Endothelial cell of umbilical vein (primary cell): ENCODE results near the gene TM9SF2. TPM values are rescaled to one million over a fixed set of nuclear protein-coding genes. Genes with fewer than 3 reads are reported as not detected.

ENCODE experiments used
- BruUV-seq: library from RNA; stranded (reverse); fragments of 400-500 nt; replicated peaks from 2 replicates; lab custom pipeline; 2021; lab: Mats Ljungman, UMichigan
- CTCF ChIA-PET: fragments of 300-600, 350-600 bp; sonication (Branson Sonifier 250); formaldehyde crosslinking; loops from one replicate; lab custom pipeline; 2021; ENCODE audit warnings: antibody characterized with exemption, inconsistent platforms; lab: Charles Lee
- POLR2A ChIA-PET: fragments of 300-600, 350-600 bp; sonication (Branson Sonifier 250); formaldehyde crosslinking; loops from one replicate; lab custom pipeline; 2021; ENCODE audit warnings: antibody characterized with exemption, inconsistent platforms; lab: Charles Lee
- DNase-seq: peaks from one replicate; pipeline ENCODE4 v3.0.0-alpha.2; 2011; ENCODE audit warnings: low read depth, low spot score
- FAIRE-seq: peaks from 2 replicates; lab custom pipeline; 2011; peaks lifted over from hg19 to GRCh38; lab: Jason Lieb, UNC
- H2AFZ ChIP-seq: 2 replicates; pipeline ENCODE4 v1.6.0; 2012; ENCODE audit warnings: low read depth, low read length, control low read depth, inconsistent platforms
- H3K27ac ChIP-seq: 2 replicates; pipeline ENCODE4 v1.5.1; 2011; ENCODE audit warnings: low read depth, mild to moderate bottlenecking, control low read depth, low read length, moderate library complexity; ENCODE audit not compliant: insufficient read depth
- H3K27me3 ChIP-seq, 2 experiments: 2 replicates each; pipeline versions ENCODE4 v1.6.0 to v1.6.1; 2011; ENCODE audit warnings: low read length in 2 of 2, mixed read lengths in 1 of 2; ENCODE audit not compliant: control insufficient read depth in 2 of 2, insufficient read depth in 2 of 2
- H3K36me3 ChIP-seq, 2 experiments: 2 replicates in 1 of 2; 3 replicates in 1 of 2; pipeline ENCODE4 v1.5.1; 2011; ENCODE audit warnings: low read length in 2 of 2, mild to moderate bottlenecking in 1 of 2, moderate library complexity in 1 of 2; ENCODE audit not compliant: control insufficient read depth in 2 of 2, insufficient read depth in 2 of 2; ENCODE audit errors: extremely low read depth in 1 of 2
- H3K4me1 ChIP-seq: 3 replicates; pipeline ENCODE4 v1.5.1; 2011; ENCODE audit warnings: mild to moderate bottlenecking, low read length; ENCODE audit not compliant: control insufficient read depth, insufficient read depth; ENCODE audit errors: extremely low read depth
- H3K4me2 ChIP-seq: 2 replicates; pipeline ENCODE4 v1.6.1; 2011; ENCODE audit warnings: low read length, control low read depth, mixed read lengths; ENCODE audit not compliant: insufficient read depth
- H3K4me3 ChIP-seq, 3 experiments: fragments of 200-600 bp in 1 of 3; sonication (generic), shearing (Covaris generic) in 1 of 3; replicated peaks in 1 of 3; 2 replicates each; pipeline ENCODE4 v1.5.1; 2011 to 2016; ENCODE audit warnings: control low read depth in 3 of 3, low read length in 3 of 3, mild to moderate bottlenecking in 2 of 3, inconsistent platforms in 1 of 3, low read depth in 1 of 3, moderate library complexity in 1 of 3; ENCODE audit not compliant: insufficient read depth in 1 of 3
- H3K79me2 ChIP-seq: 2 replicates; pipeline ENCODE4 v1.6.0; 2012; ENCODE audit warnings: low read length, inconsistent platforms; ENCODE audit not compliant: control insufficient read depth, insufficient read depth
- H3K9ac ChIP-seq: replicated peaks from 2 replicates; pipeline ENCODE3; 2011; ENCODE audit warnings: low read length, control low read depth; ENCODE audit not compliant: insufficient read depth; ENCODE audit errors: extremely low read depth
- H3K9me1 ChIP-seq: replicated peaks from 3 replicates; pipeline ENCODE4 v1.6.0; 2011; ENCODE audit warnings: mild to moderate bottlenecking, low read length; ENCODE audit not compliant: control insufficient read depth, insufficient read depth; ENCODE audit errors: extremely low read depth
- H3K9me3 ChIP-seq: replicated peaks from 2 replicates; pipeline ENCODE4 v1.5.1; 2012; ENCODE audit warnings: low read length, inconsistent platforms; ENCODE audit not compliant: control insufficient read depth, insufficient read depth
- H4K20me1 ChIP-seq: replicated peaks from 2 replicates; pipeline ENCODE3; 2011; ENCODE audit warnings: mild to moderate bottlenecking, low read length; ENCODE audit not compliant: control insufficient read depth, insufficient read depth; ENCODE audit errors: extremely low read depth
- CTCF ChIP-seq, 2 donors: IDR thresholded peaks; 1 replicate in 1 of 2; 2 replicates in 1 of 2; pipeline ENCODE4 v1.5.1; 2011; ENCODE audit warnings: low read length in 2 of 2, mild to moderate bottlenecking in 2 of 2, moderate library complexity in 2 of 2, control low read depth in 1 of 2, inconsistent platforms in 1 of 2, low read depth in 1 of 2; ENCODE audit not compliant: insufficient read depth in 1 of 2; ENCODE audit errors: extremely low read depth in 1 of 2
- EZH2 ChIP-seq: IDR thresholded peaks from 2 replicates; pipeline ENCODE4 v1.6.1; 2012; ENCODE audit warnings: borderline replicate concordance, low read depth, mild to moderate bottlenecking, moderate library complexity, low read length, inconsistent platforms; ENCODE audit not compliant: severe bottlenecking
- FOS ChIP-seq: IDR thresholded peaks from 2 replicates; pipeline ENCODE4 v1.6.1; 2011; ENCODE audit warnings: mild to moderate bottlenecking, low read length, moderate library complexity, borderline replicate concordance; ENCODE audit not compliant: insufficient read depth
- GATA2 ChIP-seq: IDR thresholded peaks from 2 replicates; pipeline ENCODE4 v1.7.0; 2011; ENCODE audit warnings: low read depth, mild to moderate bottlenecking, moderate library complexity, mixed read lengths, low read length; ENCODE audit not compliant: insufficient read length, insufficient read depth
- JUN ChIP-seq: IDR thresholded peaks from 2 replicates; pipeline ENCODE4 v1.6.1; 2011; ENCODE audit warnings: borderline replicate concordance, low read depth; ENCODE audit not compliant: insufficient read length, insufficient read depth
- MAX ChIP-seq: IDR thresholded peaks from 2 replicates; pipeline ENCODE4 v1.6.1; 2011; ENCODE audit not compliant: insufficient read depth, insufficient read length
- MYC ChIP-seq: IDR thresholded peaks from one replicate; pipeline ENCODE4 v1.6.1; 2011; ENCODE audit warnings: mild to moderate bottlenecking, low read depth, low read length
- POLR2A ChIP-seq: IDR thresholded peaks from 2 replicates; pipeline ENCODE4 v1.6.1; 2012; ENCODE audit warnings: low read depth, mild to moderate bottlenecking, control low read depth, low read length
- POLR2AphosphoS5 ChIP-seq: IDR thresholded peaks from 2 replicates; pipeline ENCODE4 v1.6.1; 2012; ENCODE audit warnings: low read depth, mild to moderate bottlenecking, control low read depth, low read length, moderate library complexity; ENCODE audit not compliant: insufficient read depth
- dilution Hi-C: fragments of 300-500 bp; cut with MboI; formaldehyde crosslinking; loops from one replicate; pipeline ENCODE4 v1.15.0; 2019; ENCODE audit warnings: low sequenced_read_pairs; ENCODE audit not compliant: extremely low pct_ligation_motif_present
- intact Hi-C: fragments of 100-400 bp; cut with micrococcal nuclease; formaldehyde crosslinking; loops from one replicate; pipeline ENCODE4 v1.10.0; 2022
- polyA plus RNA-seq, 4 experiments: library from polyadenylated mRNA; depleted of rRNA in 3 of 4; stranded (reverse) in 3 of 4; unstranded in 1 of 4; fragments of >200 nt; gene quantifications; 2 replicates each; pipeline versions ENCODE4 v1.2.1 to v1.2.3, GENCODE V29; 2011 to 2012; ENCODE audit warnings: missing spikeins in 1 of 4
- total RNA-seq: library from RNA; stranded (reverse); gene quantifications from 2 replicates; pipeline ENCODE4 v1.2.3, GENCODE V29; 2021

TM9SF2 gene
- total and polyA plus RNA-seq, 2 donors (not counting 3 experiments of a cell fraction or from before 2014, with no cell fraction given): 76.0 to 90.0 TPM

GRCh38 chr13:99606324-99607066 is 105.2 kb downstream of the TM9SF2 start, which contains the start of gene CLYBL:
CLYBL (plus strand) TSS chr13:99606690.
- TF ChIP-seq JUN (no peak), GATA2 (no peak), MYC (no peak), POLR2AphosphoS5 (peak; percentile 83), CTCF (IDR thresholded peaks at IDR 0.05; ENCODE audit: extremely low read depth in 1 of 2, insufficient read depth in 1 of 2, low read depth in 1 of 2, low read length in 2 of 2) (peak in 1 of 2 donors; percentile 8), POLR2A (peak; percentile 81), FOS (no peak), EZH2 (no peak), MAX (no peak)
- Histone ChIP-seq H3K9me3 (no peaks in the 10 kb centered on the region), H3K4me2 (peak within 1 kb of the TSS; percentile 96), H3K9ac (peak within 1 kb of the TSS; percentile 67), H3K79me2 (no peaks in the 10 kb centered on the region), H2AFZ (peak within 1 kb of the TSS; percentile 99), H3K27ac (peak within 1 kb of the TSS; percentile 25), H3K9me1 (no peaks in the 10 kb centered on the region), H3K27me3 (peaks cover 0 to 4% of the 10 kb centered on the region in 2 experiments), H4K20me1 (no peaks in the 10 kb centered on the region), H3K4me1 (peaks cover 9% of the 10 kb centered on the region), H3K36me3 (no peaks in the 10 kb centered on the region), H3K4me3 (peak within 1 kb of the TSS; percentile 53 to 92 (median 68))
- TSS peak; percentile 64 for BruUV-seq
- DNase-seq (peak; percentile 81), FAIRE-seq (peak; percentile 80)
- intact Hi-C loops (loop anchor here (1.0 kb wide), 2 partner anchors 16 to 100 kb away; no protein-coding TSS in a partner anchor), dilution Hi-C loops (no loop called here)
- POLR2A ChIA-PET: interaction anchor here (0.6 kb wide), 1 partner anchor 833 kb away, joined by 3 read pairs; no protein-coding TSS in a partner anchor
- CTCF ChIA-PET: interaction anchor here (0.6 to 1.9 kb wide), 12 partner anchors 11 to 1782 kb away, joined by 3 to 14 read pairs (median 3); no protein-coding TSS in a partner anchor
